ENCODE data around the gene RABEP2.
"Not testable (repeated sequence)": the region's sequence is repeated elsewhere in the genome, so short reads cannot be mapped to it uniquely, and the experiment has no call there.

The RABEP2 gene

DNA sequence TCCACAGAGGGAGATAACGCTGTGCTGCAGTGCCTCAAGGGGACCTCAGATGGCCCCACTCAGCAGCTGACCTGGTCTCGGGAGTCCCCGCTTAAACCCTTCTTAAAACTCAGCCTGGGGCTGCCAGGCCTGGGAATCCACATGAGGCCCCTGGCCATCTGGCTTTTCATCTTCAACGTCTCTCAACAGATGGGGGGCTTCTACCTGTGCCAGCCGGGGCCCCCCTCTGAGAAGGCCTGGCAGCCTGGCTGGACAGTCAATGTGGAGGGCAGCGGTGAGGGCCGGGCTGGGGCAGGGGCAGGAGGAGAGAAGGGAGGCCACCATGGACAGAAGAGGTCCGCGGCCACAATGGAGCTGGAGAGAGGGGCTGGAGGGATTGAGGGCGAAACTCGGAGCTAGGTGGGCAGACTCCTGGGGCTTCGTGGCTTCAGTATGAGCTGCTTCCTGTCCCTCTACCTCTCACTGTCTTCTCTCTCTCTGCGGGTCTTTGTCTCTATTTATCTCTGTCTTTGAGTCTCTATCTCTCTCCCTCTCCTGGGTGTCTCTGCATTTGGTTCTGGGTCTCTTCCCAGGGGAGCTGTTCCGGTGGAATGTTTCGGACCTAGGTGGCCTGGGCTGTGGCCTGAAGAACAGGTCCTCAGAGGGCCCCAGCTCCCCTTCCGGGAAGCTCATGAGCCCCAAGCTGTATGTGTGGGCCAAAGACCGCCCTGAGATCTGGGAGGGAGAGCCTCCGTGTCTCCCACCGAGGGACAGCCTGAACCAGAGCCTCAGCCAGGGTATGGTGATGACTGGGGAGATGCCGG, 7.5 kb upstream of the RABEP2 start:
- no peak for DNase-seq

DNA sequence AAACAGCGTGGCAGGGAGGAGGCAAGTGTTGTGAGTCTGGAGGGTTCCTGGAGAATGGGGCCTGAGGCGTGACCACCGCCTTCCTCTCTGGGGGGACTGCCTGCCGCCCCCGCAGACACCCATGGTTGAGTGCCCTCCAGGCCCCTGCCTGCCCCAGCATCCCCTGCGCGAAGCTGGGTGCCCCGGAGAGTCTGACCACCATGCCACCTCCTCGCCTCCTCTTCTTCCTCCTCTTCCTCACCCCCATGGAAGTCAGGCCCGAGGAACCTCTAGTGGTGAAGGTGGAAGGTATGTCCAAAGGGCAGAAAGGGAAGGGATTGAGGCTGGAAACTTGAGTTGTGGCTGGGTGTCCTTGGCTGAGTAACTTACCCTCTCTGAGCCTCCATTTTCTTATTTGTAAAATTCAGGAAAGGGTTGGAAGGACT, 6.8 kb upstream of the RABEP2 start, which contains the start of gene CD19:
Gene CD19 (plus strand): TSS at position 171 of the 425 bp plus-strand sequence. CDS start 30 bp downstream, at position 201.
- DNase-seq = peak in 1 of 2 donors; percentile 21

DNA sequence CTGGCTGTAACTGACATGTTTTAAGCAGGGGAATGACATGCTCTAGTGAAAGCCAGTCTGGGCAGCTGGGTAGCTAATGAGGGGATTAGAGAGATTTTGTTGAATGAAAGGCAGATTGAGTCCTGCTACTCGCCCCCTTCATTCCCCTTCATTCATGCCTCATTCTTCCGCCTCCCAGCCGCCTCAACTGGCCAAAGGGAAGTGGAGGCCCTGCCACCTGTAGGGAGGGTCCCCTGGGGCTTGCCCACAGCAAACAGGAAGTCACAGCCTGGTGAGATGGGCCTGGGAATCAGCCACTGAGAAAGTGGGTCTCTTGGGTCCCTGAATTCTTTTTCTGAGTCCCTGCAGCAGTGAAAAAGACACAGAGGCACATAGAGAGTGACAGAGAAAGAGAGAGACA, 5.6 kb upstream of the RABEP2 start:
- peak in 1 of 2 donors; percentile 57 for DNase-seq

DNA sequence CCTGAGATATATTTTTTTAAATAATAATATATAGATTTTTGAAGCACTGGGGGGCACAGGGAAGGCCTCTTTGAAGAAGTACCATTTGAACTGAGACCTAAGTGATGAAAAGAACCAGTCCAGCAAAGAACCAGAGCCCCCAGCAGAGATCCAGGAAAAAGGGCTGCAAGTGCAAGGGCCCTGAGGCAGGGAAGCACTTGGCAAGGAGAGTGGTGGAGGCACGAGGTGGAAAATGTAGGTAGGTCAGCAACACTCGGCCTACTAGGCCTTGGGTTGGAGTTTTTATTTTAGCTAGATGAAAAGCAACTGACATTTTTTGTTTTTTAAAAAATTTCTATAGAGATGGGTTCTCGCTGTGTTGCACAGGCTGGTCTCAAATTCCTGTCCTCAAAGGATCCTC, 5.2 kb upstream of the RABEP2 start:
- DNase-seq = no peak

DNA sequence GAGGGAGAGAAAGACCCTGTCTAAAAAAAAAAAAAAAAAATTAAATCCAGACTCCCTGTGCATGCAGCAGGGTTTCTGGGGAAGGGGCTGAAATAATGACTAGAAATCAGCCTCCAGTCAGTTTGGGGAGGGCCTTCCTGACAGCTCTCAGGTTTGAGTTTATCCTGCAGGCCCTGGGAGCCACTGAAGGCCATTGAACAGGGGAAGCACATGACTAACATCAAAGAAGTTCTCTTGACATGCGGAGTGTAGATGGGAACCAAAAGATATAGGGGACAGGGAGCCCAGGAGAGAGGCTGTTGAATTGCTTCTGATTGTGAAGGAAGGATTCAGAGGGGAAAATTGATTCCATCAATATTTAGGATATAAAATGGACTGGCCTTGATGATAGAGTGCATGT, 2.8 kb upstream of the RABEP2 start:
- no peak for DNase-seq

DNA sequence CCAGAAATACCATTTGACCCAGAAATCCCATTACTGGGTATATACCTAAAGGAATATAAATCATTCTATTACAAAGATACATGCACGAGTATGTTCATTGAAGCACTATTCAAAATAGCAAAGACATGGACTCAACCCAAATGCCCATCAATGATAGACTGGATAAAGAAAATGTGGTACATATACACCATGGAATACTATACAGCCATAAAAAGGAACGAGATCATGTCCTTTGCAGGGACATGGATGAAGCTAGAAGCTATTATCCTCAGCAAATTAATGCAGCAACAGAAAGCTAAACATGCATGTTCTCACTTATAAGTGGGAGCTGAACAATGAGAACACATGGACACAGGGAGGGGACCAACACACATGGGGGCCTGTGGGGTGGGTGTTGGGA, 1.2 kb upstream of the RABEP2 start:
- not testable (repeated sequence) for DNase-seq

DNA sequence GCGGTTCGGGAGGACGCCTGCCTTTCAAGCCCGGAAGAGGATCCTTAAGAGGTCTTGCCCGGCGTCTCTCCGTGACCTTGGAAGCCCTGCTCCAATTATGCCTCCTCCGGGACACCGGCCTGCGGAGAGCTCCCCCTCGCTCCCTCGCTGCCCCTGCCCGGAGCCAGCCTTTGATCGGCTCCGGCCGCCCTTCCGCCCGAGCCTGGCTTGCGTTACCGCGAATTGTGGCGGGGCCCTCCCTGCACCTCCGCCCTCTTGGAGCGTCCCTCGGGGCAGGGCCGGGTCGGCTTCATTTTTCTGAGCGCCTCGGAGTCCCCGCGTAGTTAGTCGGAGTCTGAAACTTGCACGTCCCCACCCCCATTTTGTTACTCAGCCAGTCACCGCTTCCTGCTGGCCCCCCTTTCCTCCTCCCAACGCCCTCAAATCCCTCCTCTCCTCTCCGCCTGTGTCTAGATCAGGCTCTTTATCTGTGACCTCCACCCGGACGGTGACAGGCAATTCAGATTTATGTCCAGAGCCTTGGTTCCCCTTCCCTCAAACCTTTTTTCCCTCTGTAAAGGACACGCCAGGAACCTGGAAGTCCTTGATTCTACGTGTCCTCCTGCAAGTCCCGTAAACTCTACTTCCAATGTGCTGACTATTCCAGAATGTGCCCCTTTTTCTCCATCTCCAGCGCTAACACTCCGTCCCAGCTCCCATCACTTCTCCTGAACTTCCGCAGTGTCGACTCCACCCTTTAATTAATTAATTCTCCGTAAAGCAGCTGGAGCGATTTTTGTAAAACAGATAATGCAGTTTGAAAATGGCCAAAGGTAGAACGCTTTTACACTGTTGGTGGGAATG, 569 bp upstream of the RABEP2 start:
- peak; percentile 85 to 86 for DNase-seq

DNA sequence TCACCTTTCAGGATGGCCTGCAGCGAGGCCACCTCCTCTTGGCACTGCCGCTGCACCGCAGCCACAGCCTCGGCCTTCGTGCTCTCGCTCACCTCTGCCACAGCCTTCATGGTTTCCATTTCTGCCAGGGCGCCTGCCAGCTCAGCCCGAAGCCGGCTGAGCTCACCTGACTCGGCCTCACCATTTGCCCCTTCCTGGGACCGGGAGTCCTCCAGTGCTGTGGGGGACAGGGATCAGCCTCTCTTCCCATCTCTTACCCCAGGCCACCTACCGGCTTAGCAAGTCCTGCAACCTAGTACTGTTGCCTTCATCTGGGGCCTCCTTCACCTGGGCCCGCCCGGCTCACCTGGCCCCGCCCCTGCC, 658 bp downstream of the RABEP2 start:
- DNase-seq = no peak

DNA sequence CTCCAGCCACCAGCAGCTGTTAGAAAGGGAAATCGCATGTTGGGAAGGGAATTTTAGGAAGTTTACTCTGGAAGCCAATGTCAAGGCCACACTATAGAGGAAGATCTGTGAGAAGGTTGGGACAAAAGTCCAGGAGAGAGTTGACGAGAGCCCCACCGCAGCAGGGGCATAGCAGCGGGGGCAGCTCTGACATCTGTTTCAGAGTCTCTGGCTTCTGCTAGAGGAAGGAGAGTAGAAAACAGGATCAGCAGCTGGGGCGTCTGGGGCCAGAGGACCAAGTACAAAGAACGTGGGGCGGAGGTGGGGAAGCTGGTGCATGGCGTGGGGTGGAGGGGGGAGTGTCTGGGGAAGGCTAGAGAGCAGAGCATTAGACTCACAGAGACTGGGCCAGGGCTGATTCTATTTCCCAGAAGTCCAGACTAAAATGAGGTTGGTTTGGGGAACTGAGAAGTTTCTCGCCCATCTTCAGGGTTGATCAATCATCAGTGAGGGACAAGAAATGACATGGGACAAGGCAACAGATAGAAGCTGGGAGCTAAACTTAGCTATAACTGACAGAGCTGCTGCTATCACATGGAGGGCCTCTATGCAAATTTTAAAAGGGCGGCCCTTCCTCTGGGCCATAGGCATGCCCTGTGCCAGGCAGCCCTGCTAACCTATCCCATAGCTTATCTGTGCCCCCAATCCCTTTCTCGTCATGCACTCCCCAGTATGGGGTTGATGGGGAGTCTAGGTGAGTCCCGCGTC, 1.2 kb downstream of the RABEP2 start:
- peak in 1 of 2 donors; percentile 60 for DNase-seq

DNA sequence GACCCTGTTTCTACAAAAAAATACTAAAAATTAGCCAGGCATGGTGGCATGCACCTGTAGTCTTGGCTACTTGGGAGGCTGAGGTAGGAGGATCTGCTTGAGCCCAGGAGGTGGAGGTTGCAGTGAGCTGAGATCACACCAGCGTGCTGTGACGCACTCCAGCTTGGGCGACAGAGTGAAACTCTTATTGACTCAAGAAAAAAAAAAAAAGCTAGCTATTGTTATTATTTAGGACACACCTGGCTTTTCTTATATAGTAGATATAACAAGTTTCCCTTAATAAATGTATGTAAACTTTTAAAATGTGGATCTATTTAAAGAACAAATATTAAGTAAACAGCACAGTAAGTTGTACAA, 1.8 kb downstream of the RABEP2 start:
- DNase-seq = no peak

DNA sequence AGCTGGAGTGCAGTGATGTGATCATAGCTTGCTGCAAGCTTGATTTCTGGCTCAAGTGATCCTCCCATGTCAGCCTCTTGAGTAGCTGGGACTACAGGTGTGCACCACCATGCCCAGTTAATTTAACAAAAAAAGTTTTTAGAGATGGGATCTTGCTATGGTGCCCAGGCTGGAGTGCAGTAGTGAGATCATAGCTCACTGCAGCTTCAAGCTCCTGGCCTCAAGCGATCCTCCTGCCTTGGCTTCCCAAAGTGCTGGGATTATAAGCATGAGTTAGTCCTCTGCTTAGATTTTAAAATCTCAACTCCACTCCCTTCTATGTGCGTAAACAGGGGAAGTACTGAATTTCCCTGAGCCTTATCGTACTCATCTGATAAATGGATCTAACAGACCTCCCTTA, 6.3 kb downstream of the RABEP2 start:
- no peak for DNase-seq

DNA sequence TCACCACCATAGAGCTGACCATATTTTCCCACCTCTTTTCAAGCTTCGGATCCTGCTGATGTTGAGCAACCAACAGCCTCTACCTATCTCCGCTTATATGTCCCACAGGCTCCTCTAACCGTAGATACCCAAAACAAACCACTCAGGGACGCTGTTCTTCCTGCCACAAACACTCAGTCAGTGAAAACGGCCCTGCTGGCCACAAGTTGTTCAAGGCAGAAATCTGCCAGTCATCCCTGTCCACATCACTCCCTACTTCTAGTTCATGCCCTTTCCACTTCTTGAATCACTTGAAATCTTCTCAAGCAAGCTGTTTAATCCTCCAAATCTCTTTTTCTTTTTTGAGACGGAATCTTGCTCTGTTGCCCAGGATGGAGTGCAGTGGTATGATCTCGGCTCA, 7.9 kb downstream of the RABEP2 start:
- DNase-seq = no peak

DNA sequence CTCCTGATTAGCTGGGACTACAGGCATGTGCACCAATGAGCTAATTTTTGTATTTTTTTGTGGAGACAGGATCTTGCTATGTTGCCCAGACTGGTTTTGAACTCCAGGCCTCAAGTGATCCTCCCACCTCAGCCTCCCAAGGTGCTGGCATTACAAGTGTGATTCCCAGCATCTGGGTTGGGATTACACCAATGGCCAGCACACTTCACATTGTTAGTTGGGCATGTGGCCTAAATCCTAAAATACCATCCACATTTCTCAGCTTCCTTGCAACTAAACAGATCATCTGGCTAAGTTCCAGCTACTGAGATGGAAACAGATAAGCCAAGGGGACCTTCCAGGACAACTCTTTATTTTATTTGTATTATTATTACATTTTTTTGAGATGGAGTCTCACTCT, 9.9 kb downstream of the RABEP2 start:
- no peak for DNase-seq

DNA sequence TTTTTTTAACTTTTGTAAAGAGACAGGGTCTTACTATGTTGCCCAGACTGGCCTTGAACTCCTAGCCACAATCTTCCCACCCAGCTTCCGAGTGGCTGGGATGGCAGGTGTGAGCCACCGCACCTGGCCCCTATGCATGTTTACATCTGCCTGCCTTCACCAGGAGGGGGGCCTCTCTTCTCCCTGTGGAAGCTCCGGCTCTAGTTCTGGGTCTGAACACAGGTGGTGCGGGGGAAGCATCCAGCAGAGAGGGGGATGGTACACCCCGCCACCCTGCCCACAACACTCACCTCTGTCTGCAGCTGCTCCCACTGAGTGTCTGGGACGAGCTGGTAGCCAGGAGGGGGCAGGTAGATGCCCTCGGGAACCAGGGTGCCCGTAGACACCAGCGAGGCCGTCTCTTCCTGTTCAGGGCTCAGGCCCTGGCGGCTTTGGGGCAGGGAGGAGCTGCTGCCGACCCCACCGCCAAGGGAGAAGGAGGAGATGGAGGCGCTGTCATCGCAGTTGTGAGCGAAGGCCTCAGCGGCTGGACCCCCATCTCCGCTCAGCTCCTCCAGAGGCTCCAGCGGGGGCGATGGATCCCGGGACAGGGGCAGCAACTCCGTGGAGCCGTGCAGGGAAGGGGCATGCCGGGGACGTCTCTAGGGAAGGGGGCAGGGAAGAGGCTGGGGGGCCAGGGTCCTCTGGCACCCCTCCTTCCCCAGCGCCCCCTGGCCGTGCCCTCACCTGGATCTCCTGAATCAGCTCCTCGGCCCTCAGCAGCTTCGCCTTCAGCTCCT, 10.9 kb downstream of the RABEP2 start:
- DNase-seq = no peak

DNA sequence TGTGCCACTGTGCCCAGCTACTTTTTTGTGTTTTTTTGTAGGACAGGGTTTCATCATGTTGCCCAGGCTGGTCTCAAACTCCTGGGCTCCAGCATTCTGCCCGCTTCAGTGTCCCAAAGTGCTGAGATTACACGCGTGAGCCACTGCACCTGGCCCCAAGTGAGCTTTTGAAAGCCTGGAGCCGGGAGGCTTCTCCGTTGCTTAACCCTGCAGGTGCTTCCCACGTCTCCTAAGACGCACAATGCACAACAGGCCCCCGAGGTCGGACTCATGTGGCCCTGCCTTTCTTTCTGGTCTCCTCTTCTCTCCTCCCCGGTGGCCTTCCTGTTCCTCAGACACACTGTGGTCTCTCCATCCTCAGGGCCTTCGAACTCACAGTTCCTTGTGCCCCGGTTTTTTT, 12.5 kb downstream of the RABEP2 start:
- no peak for DNase-seq

DNA sequence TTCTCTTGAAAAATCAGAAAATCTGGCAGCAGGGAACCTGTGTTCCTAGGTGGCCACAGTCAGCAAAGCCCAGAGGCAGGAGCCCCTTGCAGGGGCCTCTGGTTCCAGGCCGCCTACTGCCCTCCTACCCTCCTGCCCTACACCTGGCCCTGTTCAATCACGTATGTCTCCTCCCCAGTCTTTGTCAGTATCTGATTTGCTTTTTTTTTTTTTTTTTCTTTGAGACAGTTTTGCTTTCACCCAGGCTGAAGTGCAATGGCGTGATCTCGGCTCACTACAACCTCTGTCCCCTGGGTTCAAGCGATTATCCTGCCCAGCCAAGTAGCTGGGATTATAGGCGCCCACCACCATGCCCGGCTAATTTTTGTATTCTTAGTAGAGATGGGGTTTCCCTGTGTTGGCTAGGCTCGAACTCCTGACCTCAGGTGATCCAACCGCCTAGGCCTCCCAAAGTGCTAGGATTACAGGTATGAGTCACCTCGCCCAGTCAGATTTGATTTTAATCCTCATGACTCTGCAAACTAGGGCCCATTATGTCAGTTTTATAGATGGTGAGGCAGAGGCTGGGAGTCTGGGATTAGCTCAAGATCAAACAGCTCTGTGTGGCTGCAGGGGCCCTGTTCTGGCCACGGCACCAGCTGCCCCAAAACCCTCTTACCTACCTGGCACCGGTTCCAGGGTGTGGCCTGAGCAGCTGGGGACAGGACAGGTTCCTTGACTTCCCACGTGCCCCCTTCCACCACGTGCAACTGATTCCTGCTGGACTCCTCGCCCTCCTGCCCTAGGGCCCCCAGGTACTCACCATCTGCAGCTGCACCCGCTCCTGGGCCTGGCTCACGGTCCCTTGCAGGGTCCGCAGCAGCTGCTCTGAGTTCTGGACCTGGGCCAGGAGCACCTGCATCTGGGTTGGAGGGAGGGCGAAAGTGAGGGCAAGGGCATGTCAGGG, 14.7 kb downstream of the RABEP2 start:
- DNase-seq = no peak

DNA sequence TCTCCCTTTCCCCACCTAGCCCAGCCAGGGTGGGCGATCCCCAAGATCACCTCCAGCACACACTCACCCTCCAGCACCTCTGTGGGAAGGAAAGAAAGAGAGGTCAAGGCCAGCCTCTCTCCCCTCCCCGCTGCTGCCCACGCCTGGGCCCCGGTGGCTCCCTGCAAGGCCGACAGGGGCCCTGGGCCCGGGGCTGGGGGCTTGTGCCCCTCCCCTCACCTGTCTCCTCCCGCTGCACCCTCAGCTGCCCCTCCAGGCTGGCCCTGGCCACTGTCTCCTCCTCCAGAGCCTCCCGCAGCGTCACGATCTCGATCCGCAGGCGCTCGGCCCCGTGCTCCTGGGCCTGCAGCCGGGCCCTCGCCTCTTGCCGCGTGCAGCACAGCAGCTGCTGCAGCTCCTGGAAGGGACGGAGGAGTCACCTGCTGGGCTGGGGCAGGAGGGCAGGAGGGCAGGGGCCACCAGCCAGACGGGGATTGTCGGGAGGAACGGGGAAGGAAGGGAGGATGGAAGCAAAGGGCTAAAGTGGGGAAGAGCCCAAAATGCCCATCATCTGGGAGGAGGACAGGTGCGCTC, 19.2 kb downstream of the RABEP2 start:
- DNase-seq = no peak

DNA sequence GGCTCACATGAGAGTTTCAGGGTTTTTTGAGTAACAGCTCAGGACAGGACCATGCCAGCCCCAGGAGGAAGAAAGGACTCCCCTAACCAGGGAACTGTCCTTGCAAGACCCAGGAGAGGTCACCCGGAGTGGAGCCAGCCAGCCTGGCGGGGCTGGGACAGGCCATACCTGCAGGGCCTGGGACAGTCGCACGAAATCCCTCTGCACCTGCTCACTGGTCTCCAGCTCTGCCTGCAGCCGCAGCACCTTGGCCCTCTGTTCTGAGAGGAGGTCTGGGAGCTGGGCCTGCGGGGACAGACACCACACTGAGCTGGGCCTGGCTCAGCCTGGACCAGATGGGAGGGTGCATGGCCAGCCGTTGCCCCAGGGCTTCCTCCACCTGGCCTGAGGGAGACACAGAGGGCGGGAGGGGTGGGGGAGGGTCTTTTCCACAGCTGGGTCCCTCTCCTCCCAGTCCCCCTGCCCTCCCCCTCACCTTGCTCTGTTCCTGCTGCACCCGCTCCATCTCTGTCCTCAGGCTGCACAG, 19.7 kb downstream of the RABEP2 start:
- DNase-seq = no peak

DNA sequence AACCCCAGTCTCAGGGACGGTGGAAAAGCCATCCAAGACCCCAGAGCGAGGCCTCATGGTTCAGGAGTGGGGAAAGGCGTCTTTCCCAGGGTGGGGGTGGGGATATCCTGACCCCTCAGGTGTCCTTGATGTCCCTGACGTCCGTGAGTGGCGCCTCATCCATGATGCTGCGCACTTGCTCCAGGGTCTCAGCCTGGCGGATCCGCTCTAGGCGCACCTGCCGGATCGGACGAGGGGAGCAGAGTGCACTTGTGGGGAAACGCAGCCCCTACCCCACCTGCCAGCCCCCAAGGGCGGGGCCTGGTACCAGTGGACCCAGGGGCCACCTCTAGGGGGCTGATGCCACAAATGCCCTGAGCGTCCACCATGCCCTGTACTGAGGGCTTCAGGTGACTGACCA, 20.2 kb downstream of the RABEP2 start:
- no peak for DNase-seq

DNA sequence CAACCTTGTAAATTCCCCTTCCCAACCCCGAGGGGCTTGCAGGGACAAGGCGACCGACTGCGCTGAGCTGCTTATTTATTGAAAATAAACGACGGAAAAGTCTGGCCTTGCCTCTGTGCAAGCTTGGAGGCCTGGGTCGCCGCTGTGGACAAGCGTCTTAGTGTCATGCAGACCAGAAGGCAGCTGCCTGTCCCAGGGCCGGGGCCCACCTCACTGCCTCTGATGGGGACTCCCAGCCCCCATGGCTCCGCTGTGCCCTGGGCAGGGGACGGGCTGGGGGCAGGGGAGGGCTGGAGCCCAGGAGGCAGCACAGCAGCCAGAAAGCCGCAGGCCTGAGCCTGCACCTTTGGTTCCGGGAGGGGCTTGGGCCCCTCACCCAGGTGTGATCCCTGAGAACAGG, 20.7 kb downstream of the RABEP2 start:
- no peak for DNase-seq
